CD8-positive, alpha-beta memory T cell (primary cell): ENCODE data around the gene C1orf52. TPM values are rescaled to one million over a fixed set of nuclear protein-coding genes. Genes with fewer than 3 reads are reported as not detected.

Experiments
- CTCF ChIA-PET: fragments of 350-600 bp; sonication (Branson Sonifier 250); formaldehyde crosslinking; loops from one replicate; lab custom pipeline; 2021; ENCODE audit warnings: antibody characterized with exemption; lab: Charles Lee
- POLR2A ChIA-PET: fragments of 350-600 bp; sonication (Branson Sonifier 250); formaldehyde crosslinking; loops from one replicate; lab custom pipeline; 2021; ENCODE audit warnings: antibody characterized with exemption; lab: Charles Lee
- DNase-seq, 5 donors: peaks; one replicate each; pipeline versions ENCODE4 v3.0.0 to v3.0.0-alpha.2; 2020 to 2022; ENCODE audit warnings: mixed read lengths in 1 of 5
- H3K27ac ChIP-seq: one replicate; pipeline ENCODE4 v1.7.0; 2013; ENCODE audit warnings: low read depth, mild to moderate bottlenecking, low read length, moderate library complexity
- H3K27me3 ChIP-seq: 2 replicates; pipeline ENCODE4 v1.7.0; 2013; ENCODE audit warnings: low read length, mild to moderate bottlenecking; ENCODE audit not compliant: insufficient read depth, poor library complexity, severe bottlenecking
- H3K36me3 ChIP-seq: 2 replicates; pipeline ENCODE4 v1.7.0; 2013; ENCODE audit warnings: mild to moderate bottlenecking, low read length, moderate library complexity; ENCODE audit not compliant: insufficient read depth
- H3K4me1 ChIP-seq: 2 replicates; pipeline ENCODE4 v1.7.0; 2013; ENCODE audit warnings: mild to moderate bottlenecking, low read length, moderate library complexity; ENCODE audit not compliant: insufficient read depth
- H3K4me3 ChIP-seq: 2 replicates; pipeline ENCODE4 v1.7.0; 2013; ENCODE audit warnings: mild to moderate bottlenecking, low read length
- H3K9me3 ChIP-seq: 2 replicates; pipeline ENCODE4 v1.7.0; 2013; ENCODE audit warnings: mild to moderate bottlenecking, low read length
- H3K27ac Mint-ChIP-seq, 8 donors: one replicate each; pipeline ENCODE4 v1.8.0; 2020 to 2021; ENCODE audit warnings: mixed read lengths in 8 of 8, mild to moderate bottlenecking in 6 of 8, inconsistent platforms in 3 of 8, moderate library complexity in 3 of 8
- H3K27me3 Mint-ChIP-seq, 2 donors: one replicate each; pipeline ENCODE4 v1.8.0; 2020 to 2021; ENCODE audit warnings: mixed read lengths in 2 of 2, mild to moderate bottlenecking in 1 of 2, moderate library complexity in 1 of 2
- H3K36me3 Mint-ChIP-seq, 3 donors: one replicate each; pipeline ENCODE4 v1.8.0; 2020 to 2021; ENCODE audit warnings: mixed read lengths in 3 of 3, inconsistent platforms in 1 of 3, mild to moderate bottlenecking in 1 of 3
- H3K4me1 Mint-ChIP-seq, 3 donors: one replicate each; pipeline ENCODE4 v1.8.0; 2020 to 2021; ENCODE audit warnings: mixed read lengths in 3 of 3, inconsistent platforms in 1 of 3, mild to moderate bottlenecking in 1 of 3
- H3K4me3 Mint-ChIP-seq, 7 donors: one replicate each; pipeline ENCODE4 v1.8.0; 2020 to 2021; ENCODE audit warnings: mixed read lengths in 7 of 7, mild to moderate bottlenecking in 6 of 7, moderate library complexity in 4 of 7, inconsistent platforms in 2 of 7
- H3K9me3 Mint-ChIP-seq, 5 donors: one replicate each; pipeline ENCODE4 v1.8.0; 2020 to 2022; ENCODE audit warnings: mixed read lengths in 5 of 5, mild to moderate bottlenecking in 3 of 5, moderate library complexity in 2 of 5, inconsistent platforms in 1 of 5
- polyA plus RNA-seq: library from polyadenylated mRNA; unstranded; fragments of 300-500 nt; fragmentation: Illumina TruSeq; gene quantifications from one replicate; pipeline ENCODE4 v1.2.3, GENCODE V29; 2021
- total RNA-seq, 2 experiments: library from RNA; stranded (reverse); gene quantifications; one replicate each; pipeline ENCODE4 v1.2.3, GENCODE V29; 2021

C1orf52 gene
- total and polyA plus RNA-seq, 3 experiments from 2014 or later: 22.1 to 29.3 (median 27.7) TPM

DNA sequence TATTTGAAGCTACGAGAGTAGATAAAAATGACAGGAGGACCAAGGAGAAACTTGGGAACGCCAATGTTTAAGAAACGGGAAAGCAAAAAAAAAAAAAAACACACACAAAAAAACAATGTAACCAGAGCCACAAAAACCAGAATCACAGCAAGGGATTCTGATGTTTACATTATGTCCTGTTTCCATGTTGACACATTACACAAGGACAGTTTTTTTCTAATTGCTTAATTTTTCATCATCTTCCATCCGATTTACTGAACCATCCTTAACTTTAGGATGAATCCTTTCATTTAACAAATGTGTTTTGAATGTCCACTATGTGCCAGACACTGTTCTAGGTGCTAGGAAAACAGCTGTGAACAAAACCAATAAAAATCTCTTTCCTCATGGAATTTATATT, 18.3 kb upstream of the C1orf52 start:
- Histone ChIP-seq H3K4me1 (peaks cover 33% of the 10 kb centered on the region), H3K27me3 (no peaks in the 10 kb centered on the region), H3K9me3 (no peaks in the 10 kb centered on the region), H3K4me3 (no peak overlapping the region), H3K27ac (no peak overlapping the region), H3K36me3 (no peaks in the 10 kb centered on the region)
- H3K27ac Mint-ChIP-seq: peak overlapping the region in 5 of 8 donors; percentile 30 to 93 (median 89)
- no peak for DNase-seq
- H3K4me1 Mint-ChIP-seq: peaks cover 42 to 48% (median 45%) of the 10 kb centered on the region in 3 donors
- H3K9me3 Mint-ChIP-seq: no peaks in the 10 kb centered on the region
- peaks cover 6 to 8% of the 10 kb centered on the region in 2 donors for H3K27me3 Mint-ChIP-seq
- H3K4me3 Mint-ChIP-seq: peak overlapping the region in 2 of 7 donors; percentile 25 to 91
- POLR2A ChIA-PET: no interaction called here
- CTCF ChIA-PET: interaction anchor here (1.2 to 8.4 kb wide), 2 partner anchors 18 to 31 kb away, joined by 3 to 86 read pairs; partner anchors contain the start of gene C1orf52
- peaks cover 0 to 21% (median 2%) of the 10 kb centered on the region in 3 donors for H3K36me3 Mint-ChIP-seq

DNA sequence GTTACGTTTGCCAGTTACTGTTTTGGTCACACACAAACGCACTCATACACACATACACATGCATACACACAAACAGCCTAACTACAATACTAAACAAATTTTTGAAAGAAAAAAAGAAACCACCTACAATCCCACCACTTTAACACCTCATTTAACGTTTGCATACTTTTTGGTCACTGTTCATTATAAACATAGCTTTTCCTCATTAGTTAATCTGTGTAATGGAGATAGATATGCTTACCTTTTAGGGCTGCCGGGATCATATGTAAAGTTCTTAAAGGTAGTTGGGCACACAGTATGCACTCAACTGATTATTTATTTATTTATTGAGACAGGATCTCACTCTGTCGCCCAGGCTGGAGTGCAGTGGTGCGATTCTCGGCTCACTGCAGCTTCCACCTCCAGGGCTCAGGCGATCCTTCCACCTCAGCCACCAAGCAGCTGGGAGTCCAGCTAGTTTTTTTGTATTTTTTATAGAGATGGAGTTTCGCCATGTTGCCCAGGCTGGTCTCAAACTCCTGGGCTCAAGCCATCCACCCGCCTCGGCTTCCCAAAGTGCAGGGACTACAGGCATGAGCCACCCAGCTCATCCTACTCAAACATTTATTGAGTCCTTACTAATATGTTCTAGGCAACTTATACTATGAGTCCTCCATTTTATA, 17.6 kb upstream of the C1orf52 start:
- peaks cover 46 to 52% (median 48%) of the 10 kb centered on the region in 3 donors for H3K4me1 Mint-ChIP-seq
- CTCF ChIA-PET: interaction anchor here (0.8 to 8.4 kb wide), 6 partner anchors 8 to 332 kb away, joined by 3 to 86 read pairs (median 8); partner anchors contain the start of genes C1orf52 and SYDE2
- peaks cover 5 to 6% of the 10 kb centered on the region in 2 donors for H3K27me3 Mint-ChIP-seq
- H3K4me3 ChIP-seq: peak overlapping the region; percentile 65
- H3K36me3 Mint-ChIP-seq: peaks cover 0 to 24% (median 3%) of the 10 kb centered on the region in 3 donors
- peaks cover 33% of the 10 kb centered on the region for H3K4me1 ChIP-seq
- H3K27ac ChIP-seq: peak overlapping the region; percentile 88
- no peaks in the 10 kb centered on the region for H3K9me3 Mint-ChIP-seq
- H3K27me3 ChIP-seq: no peaks in the 10 kb centered on the region
- H3K4me3 Mint-ChIP-seq: peak overlapping the region; percentile 87 to 95 (median 90)
- DNase-seq: no peak
- POLR2A ChIA-PET: interaction anchor here (0.6 to 3.8 kb wide), 9 partner anchors 8 to 1428 kb away, joined by 3 to 42 read pairs (median 4); partner anchors contain the start of genes C1orf52, SH3GLB1, SPATA1 and SYDE2
- no peaks in the 10 kb centered on the region for H3K9me3 ChIP-seq
- peak overlapping the region; percentile 89 to 97 (median 94) for H3K27ac Mint-ChIP-seq
- H3K36me3 ChIP-seq: no peaks in the 10 kb centered on the region

DNA sequence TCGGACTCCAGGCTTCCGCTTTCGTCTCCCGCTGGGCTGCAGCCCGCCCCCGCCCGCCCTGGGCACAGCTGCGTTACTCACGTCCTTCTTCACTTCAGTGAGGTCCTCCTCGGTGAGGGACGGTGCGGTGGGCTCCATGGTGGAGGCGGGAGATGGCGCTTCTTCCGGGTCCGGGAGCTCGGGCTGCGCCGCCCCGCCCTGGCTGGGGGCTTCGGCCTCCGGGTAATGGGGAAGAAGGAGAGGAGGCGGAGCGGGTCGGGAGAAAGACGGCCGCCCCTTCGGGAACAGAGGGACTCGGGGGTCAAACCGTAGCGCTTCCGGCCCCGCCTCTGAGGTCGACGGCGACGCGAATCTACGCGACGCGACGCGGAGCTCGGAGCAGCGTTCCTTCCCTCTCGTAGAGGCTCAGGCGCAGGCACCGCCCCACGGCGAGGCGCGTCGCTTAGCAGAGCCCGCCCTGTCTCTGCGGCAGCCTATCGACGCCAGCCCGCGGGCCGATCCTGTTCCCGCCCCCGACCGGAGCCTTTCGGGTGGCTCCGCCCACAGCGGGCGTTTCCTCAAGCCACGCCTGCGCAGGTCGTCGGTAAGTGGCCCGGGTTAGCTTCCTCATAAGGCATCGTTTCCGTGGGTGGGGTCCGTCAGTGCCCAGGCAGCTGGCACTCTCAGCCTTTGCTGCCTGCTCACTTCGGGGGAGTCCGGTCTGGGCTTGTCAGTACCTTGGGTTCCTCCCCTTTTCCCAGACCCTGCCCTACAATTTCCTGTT, 16.9 kb upstream of the C1orf52 start, which contains the start of gene BCL10:
TSS of gene BCL10 (minus strand) at position 418 of the 763 bp plus-strand sequence. CDS start at position 138, 280 bp downstream.
- peaks cover 3 to 4% of the 10 kb centered on the region in 2 donors for H3K27me3 Mint-ChIP-seq
- no peaks in the 10 kb centered on the region for H3K9me3 Mint-ChIP-seq
- H3K4me1 Mint-ChIP-seq: peaks cover 50 to 56% (median 53%) of the 10 kb centered on the region in 3 donors
- ChIA-PET POLR2A (interaction anchor here (0.6 to 3.8 kb wide), 12 partner anchors 9 to 1428 kb away, joined by 3 to 42 read pairs (median 4); partner anchors contain the start of genes C1orf52, SH3GLB1, SPATA1 and SYDE2), CTCF (interaction anchor here (0.8 to 8.4 kb wide), 5 partner anchors 9 to 332 kb away, joined by 4 to 86 read pairs (median 12); partner anchors contain the start of genes C1orf52 and SYDE2)
- peak within 1 kb of the TSS; percentile 88 for H3K27ac ChIP-seq
- H3K9me3 ChIP-seq: no peaks in the 10 kb centered on the region
- H3K4me3 ChIP-seq: peak within 1 kb of the TSS; percentile 89
- H3K27me3 ChIP-seq: no peaks in the 10 kb centered on the region
- DNase-seq: peak; percentile 97 to 98 (median 98)
- H3K36me3 Mint-ChIP-seq: peaks cover 0 to 30% (median 3%) of the 10 kb centered on the region in 3 donors
- H3K4me1 ChIP-seq: peaks cover 33% of the 10 kb centered on the region
- peak within 1 kb of the TSS; percentile 87 to 95 (median 90) for H3K4me3 Mint-ChIP-seq
- no peaks in the 10 kb centered on the region for H3K36me3 ChIP-seq
- H3K27ac Mint-ChIP-seq: peak within 1 kb of the TSS; percentile 89 to 98 (median 94)

DNA sequence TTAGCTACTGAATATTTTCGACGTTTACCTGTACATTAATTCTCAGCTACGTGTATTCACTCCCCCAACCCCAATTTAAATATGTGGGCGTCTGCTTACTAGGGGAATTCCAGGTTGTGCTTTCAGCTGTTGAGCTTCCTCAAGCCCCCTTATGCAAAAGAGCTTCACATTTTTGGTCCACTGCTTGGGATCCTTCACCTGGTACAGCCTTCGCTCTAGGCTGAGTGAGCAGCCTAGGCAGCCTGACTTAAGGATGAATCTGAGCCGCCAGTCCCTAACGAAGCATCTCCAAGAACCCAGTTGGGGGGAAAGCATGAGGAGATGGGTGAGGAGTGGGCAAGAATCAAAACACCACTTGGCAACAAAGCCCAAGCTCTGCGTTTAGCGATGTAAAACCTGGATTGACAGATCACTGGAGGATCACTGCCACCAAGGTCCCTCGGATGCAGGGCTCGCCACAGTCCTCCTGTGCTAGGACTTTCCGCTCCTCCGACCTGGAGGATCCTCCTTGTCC, 16.3 kb upstream of the C1orf52 start:
- peak in 3 of 5 donors; percentile 29 to 55 (median 47) for DNase-seq
- POLR2A ChIA-PET: interaction anchor here (0.6 to 3.8 kb wide), 9 partner anchors 9 to 1429 kb away, joined by 3 to 42 read pairs (median 4); partner anchors contain the start of genes C1orf52, SH3GLB1 and SPATA1
- no peaks in the 10 kb centered on the region for H3K9me3 ChIP-seq
- no peaks in the 10 kb centered on the region for H3K27me3 ChIP-seq
- peak overlapping the region; percentile 87 to 95 (median 90) for H3K4me3 Mint-ChIP-seq
- peaks cover 4% of the 10 kb centered on the region for H3K36me3 ChIP-seq
- CTCF ChIA-PET: interaction anchor here (1.1 to 8.4 kb wide), 5 partner anchors 15 to 331 kb away, joined by 4 to 86 read pairs (median 12); partner anchors contain the start of genes C1orf52 and SYDE2
- H3K36me3 Mint-ChIP-seq: peaks cover 0 to 36% (median 3%) of the 10 kb centered on the region in 3 donors
- H3K4me1 Mint-ChIP-seq: peaks cover 56 to 63% (median 60%) of the 10 kb centered on the region in 3 donors
- H3K27me3 Mint-ChIP-seq: peaks cover 0 to 3% of the 10 kb centered on the region in 2 donors
- H3K27ac ChIP-seq: peak overlapping the region; percentile 88
- peaks cover 37% of the 10 kb centered on the region for H3K4me1 ChIP-seq
- no peaks in the 10 kb centered on the region for H3K9me3 Mint-ChIP-seq
- peak overlapping the region; percentile 89 to 98 (median 94) for H3K27ac Mint-ChIP-seq
- peak overlapping the region; percentile 89 for H3K4me3 ChIP-seq

DNA sequence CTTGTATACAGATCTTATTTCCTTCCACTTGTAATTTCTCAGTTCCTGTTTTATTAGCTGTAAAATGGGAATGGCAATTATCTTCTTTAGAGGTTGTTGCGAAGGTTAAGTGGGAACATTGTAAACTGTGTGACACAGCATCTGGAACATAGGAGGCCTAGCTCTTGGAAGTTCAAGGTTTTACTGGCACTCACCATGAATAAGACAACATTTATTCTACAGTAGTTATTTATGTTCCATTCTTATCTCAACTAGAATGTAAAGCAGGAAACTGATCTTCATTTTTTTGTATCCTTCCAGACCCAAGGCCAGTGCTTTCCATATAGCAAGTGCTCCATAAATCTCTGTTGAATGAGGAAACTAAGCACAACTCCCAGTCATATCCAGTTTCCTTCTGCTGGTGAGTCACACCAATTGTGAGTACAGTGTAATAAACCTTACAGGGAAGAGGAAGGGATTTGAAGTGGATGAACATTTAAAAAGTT, 15.5 kb upstream of the C1orf52 start:
- peaks cover 7% of the 10 kb centered on the region for H3K36me3 ChIP-seq
- H3K27ac Mint-ChIP-seq: peak overlapping the region; percentile 89 to 98 (median 94)
- peak overlapping the region; percentile 87 to 95 (median 90) for H3K4me3 Mint-ChIP-seq
- CTCF ChIA-PET: interaction anchor here (1.1 to 8.4 kb wide), 3 partner anchors 15 to 330 kb away, joined by 5 to 86 read pairs (median 15); partner anchors contain the start of gene C1orf52
- no peaks in the 10 kb centered on the region for H3K27me3 Mint-ChIP-seq
- peak overlapping the region; percentile 89 for H3K4me3 ChIP-seq
- DNase-seq: no peak
- peaks cover 37% of the 10 kb centered on the region for H3K4me1 ChIP-seq
- no peak overlapping the region for H3K27ac ChIP-seq
- no peaks in the 10 kb centered on the region for H3K27me3 ChIP-seq
- no peaks in the 10 kb centered on the region for H3K9me3 Mint-ChIP-seq
- peaks cover 58 to 67% (median 64%) of the 10 kb centered on the region in 3 donors for H3K4me1 Mint-ChIP-seq
- peaks cover 0 to 44% (median 7%) of the 10 kb centered on the region in 3 donors for H3K36me3 Mint-ChIP-seq
- POLR2A ChIA-PET: interaction anchor here (1.5 to 3.8 kb wide), 3 partner anchors 9 to 22 kb away, joined by 5 to 42 read pairs (median 13); partner anchors contain the start of gene C1orf52
- no peaks in the 10 kb centered on the region for H3K9me3 ChIP-seq

DNA sequence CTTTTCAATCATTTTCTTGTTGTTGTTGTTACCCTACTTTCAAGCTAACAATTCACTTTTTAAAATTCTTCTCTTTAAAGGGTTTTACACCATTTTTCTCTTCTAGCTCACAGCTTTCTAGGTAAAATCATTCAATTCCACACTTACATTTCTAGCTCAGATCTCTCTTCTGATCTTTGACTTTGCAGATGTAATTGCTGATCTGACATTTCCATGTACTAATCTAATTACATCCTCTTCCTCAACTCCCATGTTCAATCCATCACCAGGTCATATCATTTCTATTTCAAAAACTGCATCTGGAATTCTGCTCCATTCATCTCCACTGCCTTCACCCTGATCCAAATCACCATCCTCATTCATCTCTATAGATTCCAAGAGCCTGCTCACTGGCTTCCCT, 13.9 kb upstream of the C1orf52 start:
- H3K36me3 ChIP-seq: peaks cover 20% of the 10 kb centered on the region
- H3K9me3 ChIP-seq: no peaks in the 10 kb centered on the region
- CTCF ChIA-PET: interaction anchor here (1.1 to 8.4 kb wide), 2 partner anchors 13 to 329 kb away, joined by 5 to 86 read pairs; partner anchors contain the start of gene C1orf52
- Mint-ChIP-seq H3K27ac (peak overlapping the region in 6 of 8 donors; percentile 1 to 34 (median 9)), H3K36me3 (peaks cover 0 to 58% (median 11%) of the 10 kb centered on the region in 3 donors), H3K4me1 (peaks cover 56 to 68% (median 64%) of the 10 kb centered on the region in 3 donors), H3K4me3 (peak overlapping the region in 2 of 7 donors; percentile 1 to 2), H3K27me3 (no peaks in the 10 kb centered on the region), H3K9me3 (no peaks in the 10 kb centered on the region)
- H3K27me3 ChIP-seq: no peaks in the 10 kb centered on the region
- H3K27ac ChIP-seq: no peak overlapping the region
- H3K4me3 ChIP-seq: no peak overlapping the region
- POLR2A ChIA-PET: no interaction called here
- no peak for DNase-seq
- H3K4me1 ChIP-seq: peaks cover 37% of the 10 kb centered on the region
